Gastrocnemius medialis (tissue), 4 donors: ENCODE measurements around the gene TPM2. TPM values are rescaled to one million over a fixed set of nuclear protein-coding genes. Genes with fewer than 3 reads are reported as not detected.
A peak's percentile ranks its signal among the peaks of the same experiment; 100 is the strongest.

Experiments used
- ATAC-seq, 2 donors: fragments of 150-250 bp; one replicate each; pipeline ENCODE4 v1.9.1; 2016
- DNase-seq, 2 donors: peaks; one replicate each; pipeline ENCODE4 v3.0.0-alpha.2; 2019
- H3K27ac ChIP-seq, 4 donors: fragments of 200-600 bp; sonication (generic); 1 replicate in 1 of 4; 2 replicates in 3 of 4; pipeline ENCODE4 v1.5.1; 2016 to 2018; ENCODE audit warnings: mild to moderate bottlenecking in 2 of 4, moderate library complexity in 1 of 4
- H3K27me3 ChIP-seq, 3 donors: fragments of 200-600 bp; sonication (generic) in 2 of 3; 1 replicate in 1 of 3; 2 replicates in 2 of 3; pipeline versions ENCODE4 v1.5.1 to v1.6.0; 2016 to 2019; ENCODE audit warnings: mild to moderate bottlenecking in 1 of 3, moderate library complexity in 1 of 3
- H3K36me3 ChIP-seq, 2 donors: fragments of 200-600 bp; sonication (generic) in 1 of 2; one replicate each; pipeline ENCODE4 v1.5.1; 2017 to 2018
- H3K4me1 ChIP-seq, 2 donors: fragments of 200-600 bp; sonication (generic) in 1 of 2; one replicate each; pipeline ENCODE4 v1.5.1; 2016 to 2017; ENCODE audit warnings: mild to moderate bottlenecking in 2 of 2
- H3K4me3 ChIP-seq, 4 donors: fragments of 200-600 bp; sonication (generic) in 3 of 4; 1 replicate in 1 of 4; 2 replicates in 3 of 4; pipeline ENCODE4 v1.5.1; 2016 to 2019; ENCODE audit warnings: mild to moderate bottlenecking in 2 of 4
- H3K9me3 ChIP-seq, 3 donors: fragments of 200-600 bp; sonication (generic) in 2 of 3; 1 replicate in 1 of 3; 2 replicates in 2 of 3; pipeline ENCODE4 v1.5.1; 2016 to 2019
- CTCF ChIP-seq, 5 experiments: fragments of 450-650 bp in 3 of 5; fragments of 200-600 bp in 2 of 5; sonication (generic) in 2 of 5; IDR thresholded peaks in 4 of 5; conservative IDR thresholded peaks in 1 of 5; 1 replicate in 4 of 5; 2 replicates in 1 of 5; pipeline ENCODE4 v1.5.1; 2016 to 2019; ENCODE audit warnings: antibody characterized with exemption in 5 of 5, mild to moderate bottlenecking in 3 of 5, moderate library complexity in 3 of 5
- POLR2A ChIP-seq, 2 donors: fragments of 450-650 bp; IDR thresholded peaks; one replicate each; pipeline ENCODE4 v1.6.1; 2017; ENCODE audit warnings: antibody characterized with exemption in 2 of 2, mild to moderate bottlenecking in 2 of 2, moderate library complexity in 2 of 2
- in situ Hi-C, 4 donors: fragments of 200-750 bp; cut with MboI; loops; one replicate each; pipeline versions ENCODE4 v1.15.0 to v1.8.0; 2017; ENCODE audit warnings: low sequenced_read_pairs in 4 of 4
- intact Hi-C: fragments of 100-400 bp; cut with DNase I; formaldehyde crosslinking; loops from one replicate; pipeline ENCODE4 v1.15.1; 2023; ENCODE audit warnings: low total_unique reads
- total RNA-seq, 4 donors: library from RNA; depleted of rRNA; stranded (reverse); fragments of >200 nt; gene quantifications; one replicate each; pipeline versions ENCODE4 v1.1.0 to v1.2.3, GENCODE V29; 2016

TPM2 gene
- total RNA-seq, 4 donors from 2014 or later: 6,121 to 7,913 (median 7,020) TPM

- Histone ChIP-seq H3K36me3 (peaks cover 6 to 83% of the 10 kb centered on the region in 2 donors), H3K4me1 (peaks cover 6 to 7% of the 10 kb centered on the region in 2 donors), H3K27me3 (no peaks in the 10 kb centered on the region), H3K9me3 (no peaks in the 10 kb centered on the region), H3K27ac (no peak overlapping the region), H3K4me3 (no peak overlapping the region)
- ATAC-seq (no peak), DNase-seq (no peak)
- TF ChIP-seq CTCF (IDR thresholded peaks at IDR 0.05 in 4 of 5, conservative IDR thresholded peaks at IDR 0.05 in 1 of 5) (no peak), POLR2A (IDR thresholded peaks at IDR 0.05) (no peak)
- intact Hi-C loops: no loop called here
- in situ Hi-C loops: no loop called here
These were observed 10.3 kb upstream of the TPM2 start for GRCh38 chr9:35700031-35700430.

- no peaks in the 10 kb centered on the region for H3K9me3 ChIP-seq
- no peak overlapping the region for H3K4me3 ChIP-seq
- TF ChIP-seq CTCF (IDR thresholded peaks at IDR 0.05 in 4 of 5, conservative IDR thresholded peaks at IDR 0.05 in 1 of 5): no peak
- TF ChIP-seq POLR2A (IDR thresholded peaks at IDR 0.05): no peak
- no peak for DNase-seq
- peaks cover 6 to 65% of the 10 kb centered on the region in 2 donors for H3K36me3 ChIP-seq
- no peak for ATAC-seq
- peaks cover 7 to 8% of the 10 kb centered on the region in 2 donors for H3K4me1 ChIP-seq
- H3K27ac ChIP-seq: peak overlapping the region in 1 of 4 donors; percentile 65
- no peaks in the 10 kb centered on the region for H3K27me3 ChIP-seq
- in situ Hi-C loops (loop anchor here in 1 of 4 donors (10.0 kb wide), 1 partner anchor 53 kb away; no protein-coding TSS in a partner anchor), intact Hi-C loops (no loop called here)
These were observed 8.5 kb upstream of the TPM2 start for GRCh38 chr9:35698231-35698630.

- no peak for ATAC-seq
- no peak for DNase-seq
- Histone ChIP-seq H3K27me3 (no peaks in the 10 kb centered on the region), H3K27ac (peak overlapping the region; percentile 12 to 66 (median 51)), H3K4me3 (no peak overlapping the region), H3K9me3 (no peaks in the 10 kb centered on the region), H3K4me1 (peaks cover 7 to 8% of the 10 kb centered on the region in 2 donors), H3K36me3 (peaks cover 6 to 58% of the 10 kb centered on the region in 2 donors)
- intact Hi-C loops: no loop called here
- in situ Hi-C loops: loop anchor here in 1 of 4 donors (10.0 kb wide), 1 partner anchor 53 kb away; no protein-coding TSS in a partner anchor
- no peak for TF ChIP-seq CTCF (IDR thresholded peaks at IDR 0.05 in 4 of 5, conservative IDR thresholded peaks at IDR 0.05 in 1 of 5)
- no peak for TF ChIP-seq POLR2A (IDR thresholded peaks at IDR 0.05)
These were observed 7.8 kb upstream of the TPM2 start for GRCh38 chr9:35697486-35697885.

DNA sequence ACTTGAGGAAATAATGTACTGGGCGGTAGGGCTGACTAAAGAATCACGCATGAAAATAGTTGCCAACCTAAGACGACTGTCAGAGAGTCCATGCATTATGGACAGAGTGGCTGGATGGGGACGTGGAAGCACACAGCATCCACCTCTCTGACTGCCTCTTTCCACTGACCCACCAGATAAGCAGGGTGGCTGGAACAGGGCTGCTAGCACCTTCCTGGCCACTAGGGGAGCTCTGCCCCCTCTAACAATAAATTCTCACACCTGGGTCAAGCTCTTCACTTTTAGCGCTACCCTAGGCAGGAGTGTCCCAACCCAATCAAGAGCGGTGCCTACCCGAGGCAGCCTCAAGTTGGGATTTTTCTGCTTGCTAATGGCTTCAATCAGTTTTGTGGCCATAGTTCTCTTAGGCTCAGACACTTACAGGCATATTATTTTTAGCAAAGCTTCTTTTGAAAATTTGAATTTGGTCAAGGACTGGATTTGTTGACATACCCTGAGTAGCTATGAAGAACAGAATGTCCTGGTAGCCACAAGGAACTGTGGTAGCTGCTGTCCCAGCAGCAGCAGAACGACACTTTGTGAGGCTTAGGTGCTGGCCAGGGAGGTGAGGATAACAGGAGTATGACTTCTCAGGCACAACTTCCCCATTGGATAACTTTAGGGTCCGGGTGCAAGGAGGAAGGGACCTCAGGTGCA is 6.9 kb upstream of the TPM2 start:
- peak in 1 of 2 donors; percentile 62 for DNase-seq
- peaks cover 6 to 50% of the 10 kb centered on the region in 2 donors for H3K36me3 ChIP-seq
- H3K9me3 ChIP-seq: no peaks in the 10 kb centered on the region
- no peak for TF ChIP-seq POLR2A (IDR thresholded peaks at IDR 0.05)
- peak; percentile 79 to 95 (median 82) for TF ChIP-seq CTCF (IDR thresholded peaks at IDR 0.05 in 4 of 5, conservative IDR thresholded peaks at IDR 0.05 in 1 of 5)
- in situ Hi-C loops: loop anchor here in 1 of 4 donors (10.0 kb wide), 1 partner anchor 52 kb away; no protein-coding TSS in a partner anchor
- no peak overlapping the region for H3K4me3 ChIP-seq
- H3K27me3 ChIP-seq: no peaks in the 10 kb centered on the region
- peak; percentile 77 to 86 for ATAC-seq
- peak overlapping the region; percentile 37 to 66 (median 58) for H3K27ac ChIP-seq
- H3K4me1 ChIP-seq: peaks cover 7 to 8% of the 10 kb centered on the region in 2 donors
- intact Hi-C loops: no loop called here
